PFSK-1 (cell line): ENCODE data around the gene SCMH1.

ENCODE experiments used
- POLR2AphosphoS5 ChIP-seq: IDR thresholded peaks from 2 replicates; pipeline ENCODE4 v1.6.1; 2012; ENCODE audit warnings: low read depth, mild to moderate bottlenecking, control low read depth, low read length, moderate library complexity
- SIN3A ChIP-seq: IDR thresholded peaks from 2 replicates; pipeline ENCODE4 v1.6.1; 2012; ENCODE audit warnings: mild to moderate bottlenecking, low read length, moderate library complexity, borderline replicate concordance; ENCODE audit not compliant: insufficient read depth
- TAF1 ChIP-seq: IDR thresholded peaks from 2 replicates; pipeline ENCODE4 v1.6.1; 2012; ENCODE audit warnings: low read length, control low read depth, borderline replicate concordance; ENCODE audit not compliant: insufficient read depth
- TF ChIP-seq, protein P1 (sequence below), 2 experiments: IDR thresholded peaks; 2 replicates each; pipeline versions ENCODE4 v1.6.1 to v1.8.0; 2011 to 2012; ENCODE audit warnings: low read depth in 2 of 2, low read length in 2 of 2, control low read depth in 1 of 2, inconsistent platforms in 1 of 2, mild to moderate bottlenecking in 1 of 2, moderate library complexity in 1 of 2; ENCODE audit not compliant: insufficient read depth in 1 of 2

DNA sequence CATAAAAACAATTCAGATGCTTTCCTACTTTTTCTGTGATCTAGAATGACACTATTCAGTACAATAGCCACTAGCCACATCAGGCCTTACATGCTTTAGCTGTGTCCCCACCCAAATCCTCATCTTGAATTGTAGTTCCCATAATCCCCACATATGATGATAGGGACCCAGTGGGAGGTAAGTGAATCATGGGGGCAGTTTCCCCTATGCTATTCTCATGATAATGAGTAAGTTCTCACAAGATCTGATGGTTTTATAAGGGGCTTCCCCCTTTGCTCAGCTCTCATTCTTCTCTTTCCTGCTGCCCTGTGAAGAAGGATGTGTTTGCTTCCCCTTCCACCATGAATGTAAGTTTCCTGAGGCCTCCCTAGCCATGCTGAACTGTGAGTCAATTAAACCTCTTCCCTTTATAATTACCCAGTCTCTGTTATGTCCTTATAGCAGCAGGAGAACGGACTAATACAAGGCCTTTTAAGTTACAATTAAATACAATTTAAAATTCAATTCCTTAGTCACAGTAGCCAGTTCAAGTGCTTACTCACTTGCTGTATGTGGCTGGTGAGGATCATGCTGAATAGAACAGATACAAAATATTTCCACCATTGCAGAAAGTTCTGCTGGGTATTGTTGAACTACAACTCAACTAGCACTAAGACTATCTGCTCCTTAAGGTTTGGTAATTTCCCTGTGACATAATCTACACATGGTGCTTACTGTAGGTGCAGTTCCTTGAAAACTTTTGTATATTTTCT lies 106.7 kb downstream of the SCMH1 start:
- TF ChIP-seq, protein P1, sequence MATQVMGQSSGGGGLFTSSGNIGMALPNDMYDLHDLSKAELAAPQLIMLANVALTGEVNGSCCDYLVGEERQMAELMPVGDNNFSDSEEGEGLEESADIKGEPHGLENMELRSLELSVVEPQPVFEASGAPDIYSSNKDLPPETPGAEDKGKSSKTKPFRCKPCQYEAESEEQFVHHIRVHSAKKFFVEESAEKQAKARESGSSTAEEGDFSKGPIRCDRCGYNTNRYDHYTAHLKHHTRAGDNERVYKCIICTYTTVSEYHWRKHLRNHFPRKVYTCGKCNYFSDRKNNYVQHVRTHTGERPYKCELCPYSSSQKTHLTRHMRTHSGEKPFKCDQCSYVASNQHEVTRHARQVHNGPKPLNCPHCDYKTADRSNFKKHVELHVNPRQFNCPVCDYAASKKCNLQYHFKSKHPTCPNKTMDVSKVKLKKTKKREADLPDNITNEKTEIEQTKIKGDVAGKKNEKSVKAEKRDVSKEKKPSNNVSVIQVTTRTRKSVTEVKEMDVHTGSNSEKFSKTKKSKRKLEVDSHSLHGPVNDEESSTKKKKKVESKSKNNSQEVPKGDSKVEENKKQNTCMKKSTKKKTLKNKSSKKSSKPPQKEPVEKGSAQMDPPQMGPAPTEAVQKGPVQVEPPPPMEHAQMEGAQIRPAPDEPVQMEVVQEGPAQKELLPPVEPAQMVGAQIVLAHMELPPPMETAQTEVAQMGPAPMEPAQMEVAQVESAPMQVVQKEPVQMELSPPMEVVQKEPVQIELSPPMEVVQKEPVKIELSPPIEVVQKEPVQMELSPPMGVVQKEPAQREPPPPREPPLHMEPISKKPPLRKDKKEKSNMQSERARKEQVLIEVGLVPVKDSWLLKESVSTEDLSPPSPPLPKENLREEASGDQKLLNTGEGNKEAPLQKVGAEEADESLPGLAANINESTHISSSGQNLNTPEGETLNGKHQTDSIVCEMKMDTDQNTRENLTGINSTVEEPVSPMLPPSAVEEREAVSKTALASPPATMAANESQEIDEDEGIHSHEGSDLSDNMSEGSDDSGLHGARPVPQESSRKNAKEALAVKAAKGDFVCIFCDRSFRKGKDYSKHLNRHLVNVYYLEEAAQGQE (IDR thresholded peaks at IDR 0.05; ENCODE audit: insufficient read depth in 1 of 2, low read depth in 2 of 2, low read length in 2 of 2) = no peak
- TF ChIP-seq TAF1 (no peak), SIN3A (no peak), POLR2AphosphoS5 (no peak)
